Measurements from ENCODE around the gene CCNI2. TPM values are rescaled to one million over a fixed set of nuclear protein-coding genes. Genes with fewer than 3 reads are reported as not detected.

The CCNI2 gene
- total RNA-seq, 1 experiment from 2014 or later, result not detected

DNA sequence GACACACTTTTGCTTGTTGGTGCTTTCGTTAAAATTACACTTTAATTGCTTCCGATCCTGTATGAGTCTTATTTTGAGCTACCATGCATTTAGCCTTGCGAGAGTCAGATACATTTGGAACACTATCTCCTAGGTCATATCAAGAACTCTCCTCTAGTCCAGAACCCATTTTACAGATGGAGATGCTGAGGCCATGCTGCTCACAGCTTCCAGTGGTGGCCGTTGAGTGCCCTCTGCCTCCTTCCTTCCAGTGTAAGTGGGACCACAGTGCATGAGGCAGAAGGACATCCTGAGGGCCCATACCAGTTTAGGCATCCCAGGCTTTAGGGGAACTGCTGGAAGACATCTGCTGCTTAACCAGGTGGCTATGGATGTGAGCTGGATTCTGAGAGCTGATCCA is 6.9 kb downstream of the CCNI2 start:
- POLR2A ChIA-PET (ENCODE audit: low non-redundant PET), result no interaction called here
- H3K4me3 ChIP-seq (ENCODE audit: low read depth, low read length, poor library complexity, severe bottlenecking), result no peak overlapping the region

GRCh38 chr5:132754947-132755346 is 7.7 kb downstream of the CCNI2 start:
- BruUV-seq (replicated peaks), result no TSS peak
- CTCF ChIA-PET, result interaction anchor here (0.5 to 1.3 kb wide), 5 partner anchors 10 to 128 kb away, joined by 3 to 11 read pairs (median 5); no protein-coding TSS in a partner anchor

More for the DNA sequence above, 6.9 kb downstream of the CCNI2 start:
- intact Hi-C loops (cut with micrococcal nuclease; ENCODE audit: unreplicated experiment), result no loop called here
- no peak for DNase-seq (ENCODE audit: low spot score)
- no peaks in the 10 kb centered on the region for H3K27me3 ChIP-seq (replicated peaks; ENCODE audit: insufficient read depth, low read depth, low read length, poor library complexity)
- CTCF ChIA-PET, result no interaction called here
- peaks cover 4% of the 10 kb centered on the region for H3K36me3 ChIP-seq (ENCODE audit: insufficient read depth, low read length, poor library complexity, severe bottlenecking)
- no peak overlapping the region for H3K27ac ChIP-seq (ENCODE audit: low read depth, low read length, poor library complexity, severe bottlenecking)
- H3K4me1 ChIP-seq (ENCODE audit: insufficient read depth, low read length, poor library complexity, severe bottlenecking), result no peaks in the 10 kb centered on the region
- no peaks in the 10 kb centered on the region for H3K9me3 ChIP-seq (ENCODE audit: low read depth, low read length, poor library complexity, severe bottlenecking)
- TF ChIP-seq, protein P1, sequence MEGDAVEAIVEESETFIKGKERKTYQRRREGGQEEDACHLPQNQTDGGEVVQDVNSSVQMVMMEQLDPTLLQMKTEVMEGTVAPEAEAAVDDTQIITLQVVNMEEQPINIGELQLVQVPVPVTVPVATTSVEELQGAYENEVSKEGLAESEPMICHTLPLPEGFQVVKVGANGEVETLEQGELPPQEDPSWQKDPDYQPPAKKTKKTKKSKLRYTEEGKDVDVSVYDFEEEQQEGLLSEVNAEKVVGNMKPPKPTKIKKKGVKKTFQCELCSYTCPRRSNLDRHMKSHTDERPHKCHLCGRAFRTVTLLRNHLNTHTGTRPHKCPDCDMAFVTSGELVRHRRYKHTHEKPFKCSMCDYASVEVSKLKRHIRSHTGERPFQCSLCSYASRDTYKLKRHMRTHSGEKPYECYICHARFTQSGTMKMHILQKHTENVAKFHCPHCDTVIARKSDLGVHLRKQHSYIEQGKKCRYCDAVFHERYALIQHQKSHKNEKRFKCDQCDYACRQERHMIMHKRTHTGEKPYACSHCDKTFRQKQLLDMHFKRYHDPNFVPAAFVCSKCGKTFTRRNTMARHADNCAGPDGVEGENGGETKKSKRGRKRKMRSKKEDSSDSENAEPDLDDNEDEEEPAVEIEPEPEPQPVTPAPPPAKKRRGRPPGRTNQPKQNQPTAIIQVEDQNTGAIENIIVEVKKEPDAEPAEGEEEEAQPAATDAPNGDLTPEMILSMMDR (conservative IDR thresholded peaks at IDR 0.05; ENCODE audit: low read depth, low read length), result no peak
- TF ChIP-seq EZH2 (IDR thresholded peaks at IDR 0.05; ENCODE audit: borderline replicate concordance, low read depth, low read length, poor library complexity, severe bottlenecking), result no peak
- BruUV-seq (replicated peaks), result no TSS peak

GRCh38 chr5:132756542-132756941 is 9.3 kb downstream of the CCNI2 start:
- peaks cover 4% of the 10 kb centered on the region for H3K36me3 ChIP-seq (ENCODE audit: insufficient read depth, low read length, poor library complexity, severe bottlenecking)
- TF ChIP-seq EZH2 (IDR thresholded peaks at IDR 0.05; ENCODE audit: borderline replicate concordance, low read depth, low read length, poor library complexity, severe bottlenecking), result no peak
- TF ChIP-seq, protein P1 (conservative IDR thresholded peaks at IDR 0.05; ENCODE audit: low read depth, low read length), result no peak
- DNase-seq (ENCODE audit: low spot score), result no peak
- H3K9me3 ChIP-seq (ENCODE audit: low read depth, low read length, poor library complexity, severe bottlenecking), result no peaks in the 10 kb centered on the region
- no peak overlapping the region for H3K27ac ChIP-seq (ENCODE audit: low read depth, low read length, poor library complexity, severe bottlenecking)
- BruUV-seq (replicated peaks), result no TSS peak
- CTCF ChIA-PET, result no interaction called here
- intact Hi-C loops (cut with micrococcal nuclease; ENCODE audit: unreplicated experiment), result no loop called here
- H3K4me1 ChIP-seq (ENCODE audit: insufficient read depth, low read length, poor library complexity, severe bottlenecking), result no peaks in the 10 kb centered on the region
- POLR2A ChIA-PET (ENCODE audit: low non-redundant PET), result no interaction called here
- no peak overlapping the region for H3K4me3 ChIP-seq (ENCODE audit: low read depth, low read length, poor library complexity, severe bottlenecking)
- no peaks in the 10 kb centered on the region for H3K27me3 ChIP-seq (replicated peaks; ENCODE audit: insufficient read depth, low read depth, low read length, poor library complexity)

More at GRCh38 chr5:132754947-132755346, 7.7 kb downstream of the CCNI2 start:
- DNase-seq (ENCODE audit: low spot score), result peak; percentile 42
- Histone ChIP-seq H3K27ac (ENCODE audit: low read depth, low read length, poor library complexity, severe bottlenecking) (no peak overlapping the region), H3K4me3 (ENCODE audit: low read depth, low read length, poor library complexity, severe bottlenecking) (no peak overlapping the region), H3K27me3 (replicated peaks; ENCODE audit: insufficient read depth, low read depth, low read length, poor library complexity) (no peaks in the 10 kb centered on the region), H3K36me3 (ENCODE audit: insufficient read depth, low read length, poor library complexity, severe bottlenecking) (peaks cover 4% of the 10 kb centered on the region), H3K9me3 (ENCODE audit: low read depth, low read length, poor library complexity, severe bottlenecking) (no peaks in the 10 kb centered on the region), H3K4me1 (ENCODE audit: insufficient read depth, low read length, poor library complexity, severe bottlenecking) (no peaks in the 10 kb centered on the region)
- intact Hi-C loops (cut with micrococcal nuclease; ENCODE audit: unreplicated experiment), result loop anchor here (1.0 kb wide), 1 partner anchor 65 kb away; no protein-coding TSS in a partner anchor
- TF ChIP-seq EZH2 (IDR thresholded peaks at IDR 0.05; ENCODE audit: borderline replicate concordance, low read depth, low read length, poor library complexity, severe bottlenecking), result no peak
- TF ChIP-seq, protein P1 (conservative IDR thresholded peaks at IDR 0.05; ENCODE audit: low read depth, low read length), result peak; percentile 36
- POLR2A ChIA-PET (ENCODE audit: low non-redundant PET), result no interaction called here
